DMS53 treated with DMSO at 0.1 percent for 48 hours (cell line): ENCODE measurements around the gene SMAD3.

Experiments
- DNase-seq: peaks from one replicate; lab custom pipeline; 2025; ENCODE audit not compliant: unreplicated experiment; lab: John Stamatoyannopoulos, UW

SMAD3 gene

DNA sequence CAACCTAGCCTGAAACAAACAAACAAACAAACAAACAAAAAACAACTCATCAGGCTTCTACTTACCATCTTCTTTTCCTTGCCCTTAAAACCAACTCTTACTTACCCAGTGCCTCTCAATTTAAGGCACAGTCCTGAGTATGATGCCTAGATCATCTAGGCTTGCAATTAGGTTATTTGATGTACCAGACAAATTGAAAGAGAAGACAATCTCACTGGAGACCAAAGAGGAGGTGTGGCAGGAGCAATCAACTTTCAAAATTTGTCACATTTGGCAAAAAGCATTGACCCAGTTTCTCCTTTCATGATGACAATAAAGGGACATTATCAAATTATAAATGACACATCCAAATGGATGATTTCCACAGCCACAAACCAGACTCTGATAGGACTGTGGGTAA lies 153.0 kb downstream of the SMAD3 start:
- no peak for DNase-seq

- DNase-seq: no peak
Measured at GRCh38 chr15:67219288-67219687, 153.9 kb downstream of the SMAD3 start.

- no peak for DNase-seq
Measured at GRCh38 chr15:67224889-67225288, 159.5 kb downstream of the SMAD3 start.

DNA sequence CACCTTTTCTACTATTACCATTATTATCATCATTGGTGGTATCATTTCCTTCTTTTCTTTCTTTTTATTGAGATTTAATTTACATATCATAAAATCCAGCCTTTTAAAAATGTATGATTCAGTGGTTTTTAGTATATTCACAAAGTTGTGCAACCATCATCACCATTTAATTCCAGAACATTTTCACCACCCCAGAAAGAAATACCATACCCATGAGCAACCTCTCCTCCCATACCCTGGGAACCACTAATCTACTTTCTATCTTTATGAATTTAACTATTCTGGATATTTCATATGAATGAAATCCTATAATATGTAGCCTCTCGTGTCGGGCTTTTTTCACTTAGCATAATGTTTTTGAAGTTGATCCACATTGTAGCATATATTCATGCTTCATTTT lies 159.9 kb downstream of the SMAD3 start:
- DNase-seq: no peak

GRCh38 chr15:67227431-67227830 lies 162.0 kb downstream of the SMAD3 start:
- no peak for DNase-seq

- DNase-seq: no peak
Measured at GRCh38 chr15:67227846-67228245, 162.4 kb downstream of the SMAD3 start.

DNA sequence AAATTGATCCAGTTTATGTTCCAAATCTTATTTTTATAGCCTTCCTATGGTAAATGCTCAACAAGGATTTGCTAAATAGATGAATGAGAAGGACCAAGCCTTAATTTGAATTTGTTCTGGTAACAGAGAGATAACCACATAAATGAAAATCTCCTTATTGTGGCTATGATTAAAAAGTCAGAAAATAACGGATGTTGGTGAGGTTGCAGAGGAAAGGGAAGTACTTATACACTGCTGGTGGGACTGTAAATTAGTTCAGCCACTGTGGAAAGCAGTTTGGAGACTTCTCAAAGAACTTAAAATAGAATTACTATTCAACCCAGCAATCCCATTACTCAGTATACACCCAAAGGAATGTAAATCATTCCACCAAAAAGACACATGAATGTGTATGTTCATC lies 162.9 kb downstream of the SMAD3 start:
- no peak for DNase-seq

DNA sequence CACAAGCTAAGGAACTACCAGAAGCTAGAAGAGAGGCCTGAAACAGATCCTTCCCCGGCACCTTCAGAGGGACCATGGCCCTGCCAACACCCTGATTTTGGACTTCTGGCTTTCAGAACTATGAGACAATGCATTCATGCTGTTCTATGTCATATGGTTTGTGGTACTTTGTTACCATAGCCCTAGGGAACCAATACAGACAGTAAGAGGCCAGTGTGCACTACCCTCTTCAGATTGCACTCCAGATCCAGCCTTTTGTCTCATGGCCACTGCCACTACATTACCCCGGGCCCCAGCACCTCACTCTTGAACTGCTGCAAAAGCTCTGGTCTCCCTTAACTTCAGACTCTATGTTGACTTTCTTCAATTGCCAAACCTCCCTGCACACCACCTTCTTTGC lies 165.1 kb downstream of the SMAD3 start:
- DNase-seq: no peak

DNA sequence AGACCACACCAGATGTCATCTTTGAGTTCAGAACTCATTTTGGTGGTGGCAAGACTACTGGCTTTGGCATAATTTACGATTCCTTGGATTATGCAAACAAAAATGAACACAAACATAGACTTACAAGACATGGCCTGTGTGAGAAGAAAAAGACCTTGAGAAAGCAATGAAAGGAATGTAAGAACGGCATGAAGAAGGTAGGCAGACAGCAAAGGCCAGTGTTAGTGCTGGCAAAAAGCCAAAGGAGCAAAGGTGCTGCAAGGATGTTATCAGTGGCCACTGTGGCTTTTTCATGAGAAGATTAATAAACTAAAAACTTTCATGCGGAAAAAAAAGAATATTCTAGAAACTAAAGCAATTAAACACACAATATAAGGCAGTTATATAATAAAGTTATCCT lies 167.2 kb downstream of the SMAD3 start:
- DNase-seq: no peak

GRCh38 chr15:67240235-67241131 lies 175.1 kb downstream of the SMAD3 start:
- peak; percentile 9 for DNase-seq

GRCh38 chr15:67241132-67241855 lies 175.9 kb downstream of the SMAD3 start:
- DNase-seq: no peak

GRCh38 chr15:67242708-67243111 lies 177.3 kb downstream of the SMAD3 start:
- no peak for DNase-seq
